ENCODE measurements around the gene CTIF.

Gene CTIF

GRCh38 chr18:48577478-48578190 lies 38.8 kb downstream of the CTIF start:
- no peak for DNase-seq

DNA sequence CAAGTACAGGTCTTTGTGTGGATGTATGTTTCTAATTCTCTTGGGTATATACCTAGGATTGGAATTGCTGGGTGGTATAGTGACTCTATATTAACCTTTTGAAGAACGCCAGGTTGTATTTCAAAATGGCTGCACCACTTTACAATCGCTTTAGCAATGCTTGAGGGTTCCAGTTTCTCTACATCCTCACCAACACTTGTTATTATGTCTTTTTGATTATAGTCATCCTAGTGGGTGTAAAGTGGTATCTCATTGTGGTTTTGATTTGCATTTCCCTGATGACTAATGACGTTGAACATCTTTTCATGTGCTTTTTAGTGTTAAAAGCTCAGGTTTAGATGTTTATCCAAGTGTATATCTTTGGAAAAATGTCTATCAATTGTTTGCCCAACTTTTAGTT lies 39.5 kb downstream of the CTIF start:
- DNase-seq = no peak

DNA sequence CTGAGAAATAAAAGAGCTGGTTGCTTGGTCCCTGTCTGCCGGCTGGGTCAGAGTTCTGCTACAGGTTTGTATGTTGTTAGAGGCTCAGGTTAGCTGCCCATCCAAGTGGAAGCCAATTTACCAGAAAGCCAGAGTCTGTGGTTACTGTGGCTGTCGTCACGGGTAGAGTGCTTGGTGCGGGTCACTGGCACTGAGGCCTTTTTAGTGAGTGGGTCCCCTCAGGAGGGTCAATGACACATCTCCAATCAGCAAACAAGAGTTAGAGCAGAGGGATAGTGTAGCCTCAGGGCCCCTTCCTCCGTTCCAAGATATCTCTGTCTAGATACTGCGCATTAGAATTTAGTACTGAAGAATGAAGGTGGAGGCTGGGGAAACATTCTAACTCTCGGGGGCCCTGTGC lies 41.2 kb downstream of the CTIF start:
- no peak for DNase-seq

DNA sequence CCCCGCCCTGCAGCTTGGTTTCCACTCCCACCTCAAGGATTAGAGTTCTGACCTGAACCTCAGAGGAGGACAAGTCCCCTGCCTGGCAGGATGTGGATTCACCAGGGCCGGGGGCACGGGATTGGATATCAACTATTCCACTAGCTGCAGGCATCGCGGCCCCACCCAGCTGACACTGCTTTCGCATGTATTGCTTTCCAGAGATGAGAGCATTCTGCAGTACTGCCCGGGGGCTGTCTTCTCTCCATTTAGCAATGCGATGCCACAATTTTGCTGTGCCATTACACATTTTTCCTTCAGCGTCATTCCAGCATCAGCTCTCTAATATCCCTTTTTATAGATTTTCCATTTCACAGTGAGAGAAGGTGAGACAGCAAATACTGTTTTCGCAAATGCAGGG lies 42.0 kb downstream of the CTIF start:
- no peak for DNase-seq

- no peak for DNase-seq
Observed at GRCh38 chr18:48581206-48581605, 42.4 kb downstream of the CTIF start.

DNA sequence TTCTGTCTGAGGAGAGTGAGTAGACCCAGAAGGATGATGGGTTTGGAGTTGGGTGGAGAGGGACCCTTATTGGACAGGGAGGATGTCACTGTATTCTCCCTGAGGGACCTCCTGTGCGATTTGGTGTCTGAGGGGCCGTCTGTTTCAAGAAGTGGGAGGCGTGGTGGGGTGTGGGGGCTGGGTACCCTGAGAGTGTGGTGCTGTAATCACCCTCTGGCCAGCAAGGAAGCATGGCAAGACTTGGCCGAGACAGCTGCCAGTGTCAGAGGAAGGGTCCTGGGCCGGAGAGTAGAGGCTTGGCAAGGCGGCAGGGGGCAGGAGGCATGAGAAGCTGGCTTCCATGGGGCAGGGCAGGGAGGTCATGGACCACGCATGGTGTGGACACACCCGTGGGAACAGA lies 43.1 kb downstream of the CTIF start:
- no peak for DNase-seq

DNA sequence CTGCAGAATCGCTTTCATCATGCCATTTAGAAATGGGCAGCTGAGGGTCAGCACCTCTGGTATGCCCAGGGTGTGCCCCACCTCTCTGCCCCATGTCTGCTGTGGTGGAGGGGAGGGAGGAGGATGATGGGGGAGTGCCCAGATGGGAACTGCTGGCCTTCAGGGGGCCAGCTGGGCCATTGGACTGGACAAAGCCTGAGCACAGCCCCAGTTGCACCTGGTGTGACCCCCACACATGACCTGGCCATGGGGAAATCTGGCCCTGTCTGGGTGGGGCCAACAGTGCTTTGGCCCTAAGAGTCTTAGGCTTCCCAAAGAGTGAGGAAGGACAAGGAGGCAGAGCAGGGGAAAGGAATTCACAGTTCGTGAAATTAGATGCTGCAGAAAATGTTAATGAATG lies 44.1 kb downstream of the CTIF start:
- no peak for DNase-seq

DNA sequence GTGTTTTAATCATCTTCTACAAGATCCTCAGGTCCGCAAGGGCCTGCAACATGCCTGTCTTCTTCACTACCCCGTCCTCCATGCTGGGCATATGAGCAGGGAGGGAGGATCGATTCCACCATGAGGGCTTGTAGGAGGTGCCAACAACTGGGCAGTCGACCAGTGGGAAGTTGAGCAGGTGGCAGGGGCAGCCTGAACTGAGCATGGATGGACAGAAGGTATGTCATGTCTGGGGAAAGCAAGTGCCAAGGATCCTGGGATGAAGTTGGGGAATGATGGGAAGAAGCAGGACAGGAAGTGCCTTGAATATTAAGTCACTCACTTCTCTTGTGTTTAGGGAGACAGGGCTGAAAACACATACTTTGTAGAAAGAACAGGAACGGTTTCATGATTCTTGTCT lies 44.7 kb downstream of the CTIF start:
- DNase-seq = no peak

GRCh38 chr18:48589797-48590519 lies 51.1 kb downstream of the CTIF start:
- peak; percentile 16 for DNase-seq

GRCh38 chr18:48590678-48591077 lies 51.8 kb downstream of the CTIF start:
- DNase-seq = peak; percentile 23

GRCh38 chr18:48592540-48593171 lies 53.8 kb downstream of the CTIF start:
- peak; percentile 18 for DNase-seq

DNA sequence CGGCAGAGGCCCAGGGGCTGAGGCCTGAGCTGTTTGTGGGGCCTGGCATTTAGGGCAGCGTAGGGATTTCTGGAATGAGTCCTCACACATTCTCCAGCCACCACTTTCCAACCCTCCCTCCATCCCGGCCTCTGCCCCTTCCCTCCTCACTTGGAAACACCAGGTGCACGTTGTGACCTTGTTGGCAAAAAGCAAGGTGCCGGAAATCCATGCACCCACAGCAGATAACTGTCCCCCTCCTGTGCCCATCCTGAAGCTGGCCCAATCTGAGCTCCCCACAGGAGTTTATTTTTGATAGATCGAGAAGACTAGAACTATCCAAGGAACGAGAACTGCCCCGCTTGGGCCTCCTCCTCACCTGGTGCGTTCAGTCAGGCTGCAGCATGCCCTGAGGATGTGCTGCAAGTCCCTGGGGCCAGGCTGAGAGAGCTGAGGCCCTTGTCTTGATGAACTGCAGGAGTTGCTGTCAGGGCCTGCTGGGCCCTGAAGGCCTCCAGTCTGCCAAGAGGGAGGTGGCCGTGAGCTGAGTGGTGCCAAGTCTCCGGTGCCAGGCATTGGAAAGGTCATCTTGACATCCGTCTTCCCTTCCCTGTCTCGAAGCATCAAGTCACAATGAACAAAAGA lies 55.8 kb downstream of the CTIF start:
- no peak for DNase-seq

DNA sequence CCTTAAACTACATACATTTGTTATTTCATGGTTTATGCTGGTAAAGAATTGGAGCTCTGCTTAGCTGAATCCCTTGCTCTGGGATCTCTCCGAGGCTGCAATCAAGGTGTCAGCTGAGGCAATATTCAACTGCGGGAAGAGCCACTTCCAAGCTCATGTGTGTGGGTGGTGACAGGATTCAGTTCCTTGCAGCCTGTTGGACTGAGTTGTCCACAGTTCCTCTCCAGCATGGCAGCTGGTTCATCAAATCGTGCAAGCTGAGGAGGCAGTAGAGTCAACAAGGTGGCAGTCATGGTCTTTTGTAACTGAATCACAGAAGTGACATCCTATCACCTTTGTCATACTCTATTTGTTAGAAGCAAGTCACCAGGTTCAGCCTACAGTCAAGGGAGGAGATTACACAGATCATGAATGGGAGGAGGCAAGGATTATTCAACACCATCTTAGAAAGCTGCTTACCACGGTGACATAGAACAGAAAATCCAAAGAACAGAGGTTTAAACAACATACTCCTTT lies 56.9 kb downstream of the CTIF start:
- peak; percentile 22 for DNase-seq

DNA sequence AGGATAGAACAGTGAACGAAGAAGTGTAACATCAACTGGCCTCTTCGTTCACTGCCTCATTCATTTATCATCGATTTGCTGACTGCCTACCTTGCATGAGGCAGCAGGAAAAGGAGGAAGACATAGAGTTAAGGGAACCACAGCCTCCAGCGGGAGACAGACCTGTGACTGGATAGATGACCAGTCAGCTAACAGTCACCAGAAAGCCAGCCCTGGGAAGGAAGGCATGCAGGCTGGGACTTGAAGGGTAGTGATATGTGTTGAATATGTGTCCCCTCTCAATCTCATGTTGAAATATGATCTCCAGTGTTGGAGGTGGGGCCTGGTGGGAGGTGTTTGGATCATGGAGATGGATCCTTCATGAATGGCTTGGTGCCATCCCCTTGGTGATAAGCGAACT lies 58.3 kb downstream of the CTIF start:
- no peak for DNase-seq

- DNase-seq = no peak
Observed at GRCh38 chr18:48597671-48598070, 58.8 kb downstream of the CTIF start.

DNA sequence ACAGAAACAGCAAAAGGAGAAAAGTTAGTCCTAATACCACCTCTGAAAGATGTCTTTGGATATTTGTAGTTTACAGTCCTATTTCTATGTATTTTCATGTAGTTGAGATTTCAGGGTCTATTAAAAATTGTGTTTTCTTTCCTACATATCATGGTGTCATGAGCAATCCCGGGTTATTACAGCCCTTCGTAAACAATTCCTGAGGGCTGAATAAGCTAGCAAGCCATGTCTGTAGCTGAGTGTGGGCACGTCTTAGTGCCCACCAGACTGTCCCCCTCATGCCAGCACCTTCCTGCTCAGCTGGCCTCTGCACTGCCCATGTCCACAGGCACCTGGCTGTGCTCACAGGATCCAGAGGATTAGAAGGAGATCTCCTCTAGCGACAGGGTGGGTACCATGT lies 60.6 kb downstream of the CTIF start:
- DNase-seq = no peak

DNA sequence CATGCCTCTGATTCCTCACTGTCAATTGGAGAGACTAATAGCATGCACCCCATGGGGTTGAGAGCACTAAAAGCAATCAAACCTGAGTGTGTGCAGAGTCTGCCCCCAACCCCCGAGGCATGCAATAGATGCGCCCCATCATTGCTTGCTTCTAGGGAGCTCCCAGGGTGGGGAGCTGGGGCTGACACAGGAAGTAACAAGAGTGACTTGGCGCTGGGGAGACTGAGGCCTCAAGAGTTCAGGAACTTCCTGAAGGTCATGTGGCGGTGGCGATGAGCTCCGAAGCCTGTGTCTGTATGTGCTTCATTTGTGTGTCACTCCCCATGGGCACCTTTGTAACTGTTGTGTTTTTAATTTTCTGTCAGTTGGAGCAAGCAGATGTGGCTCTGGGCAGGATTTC lies 61.2 kb downstream of the CTIF start:
- DNase-seq = no peak

DNA sequence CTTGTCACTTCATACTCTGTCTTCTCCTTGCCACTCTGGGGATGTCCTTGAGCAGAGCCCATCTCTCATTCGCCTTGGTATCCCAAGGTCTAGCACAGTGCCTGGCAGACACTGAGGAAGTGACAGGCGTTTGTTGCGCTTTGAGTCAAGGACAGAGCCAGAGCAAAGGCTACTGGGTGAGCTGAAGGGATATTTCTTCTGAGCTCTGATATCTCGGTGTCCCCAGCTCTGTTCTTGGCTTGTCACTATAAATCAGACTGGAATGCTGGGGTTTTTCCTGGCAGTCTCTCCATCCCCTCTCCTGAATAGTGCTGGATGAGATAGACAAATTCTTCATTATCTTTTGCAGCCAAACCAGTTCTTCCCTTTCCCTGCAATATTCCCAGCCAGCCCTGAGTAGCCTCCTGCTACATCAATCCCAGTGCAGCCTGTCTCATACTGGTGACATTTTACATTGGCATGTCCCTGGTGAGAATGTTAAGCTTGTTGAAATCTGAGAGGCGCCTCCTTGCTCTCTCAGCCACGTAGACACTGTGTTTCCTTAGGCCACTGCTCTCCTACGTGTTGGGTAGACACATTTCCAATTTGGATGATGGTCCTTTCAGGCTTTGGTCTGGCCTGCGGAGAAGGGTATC lies 61.7 kb downstream of the CTIF start:
- DNase-seq = no peak

GRCh38 chr18:48601343-48601742 lies 62.5 kb downstream of the CTIF start:
- no peak for DNase-seq

- no peak for DNase-seq
Observed at GRCh38 chr18:48602759-48603390, 64.0 kb downstream of the CTIF start.

DNA sequence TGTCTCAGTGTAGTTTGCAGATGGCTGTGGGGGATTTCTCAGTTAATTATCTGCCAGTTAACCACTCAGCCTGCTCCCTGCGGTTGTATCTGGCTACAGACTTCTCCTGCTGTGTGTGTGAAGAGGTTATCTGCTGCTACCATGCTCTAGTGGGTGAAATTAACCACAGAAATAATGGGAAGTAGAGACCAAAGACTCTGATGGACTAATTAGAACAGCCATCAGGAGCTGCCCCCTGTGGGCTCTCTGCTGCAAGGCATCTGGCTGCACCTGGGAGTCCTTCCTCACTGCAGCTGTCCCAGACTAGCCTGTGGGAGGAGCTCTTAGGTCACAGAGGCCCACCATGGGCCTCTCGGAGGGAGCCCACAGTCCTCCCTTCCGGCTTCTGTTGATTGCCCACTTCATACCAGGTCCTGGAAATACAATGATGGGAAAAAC lies 66.6 kb downstream of the CTIF start:
- peak; percentile 99 for DNase-seq
